ENCODE data around the gene VDAC2.

Gene VDAC2

GRCh38 chr10:75247797-75248196 lies 37.2 kb downstream of the VDAC2 start:
- DNase-seq: no peak
- Histone ChIP-seq H3K4me3 (ENCODE audit: insufficient read depth, low read depth, low read length, poor library complexity, severe bottlenecking) (no peak overlapping the region), H3K4me1 (ENCODE audit: control insufficient read depth, insufficient read depth, low read length, poor library complexity, severe bottlenecking) (no peaks in the 10 kb centered on the region), H3K9me3 (ENCODE audit: control insufficient read depth, low read length) (no peaks in the 10 kb centered on the region), H3K36me3 (ENCODE audit: control insufficient read depth, insufficient read depth, low read length) (no peaks in the 10 kb centered on the region), H3K27me3 (replicated peaks; ENCODE audit: control insufficient read depth, insufficient read depth, low read length, poor library complexity, severe bottlenecking) (no peaks in the 10 kb centered on the region), H3K27ac (ENCODE audit: insufficient read depth, low read length, poor library complexity, severe bottlenecking) (no peak overlapping the region)

- H3K27ac ChIP-seq (ENCODE audit: insufficient read depth, low read length, poor library complexity, severe bottlenecking): no peak overlapping the region
- no peak overlapping the region for H3K4me3 ChIP-seq (ENCODE audit: insufficient read depth, low read depth, low read length, poor library complexity, severe bottlenecking)
- H3K4me1 ChIP-seq (ENCODE audit: control insufficient read depth, insufficient read depth, low read length, poor library complexity, severe bottlenecking): no peaks in the 10 kb centered on the region
- no peaks in the 10 kb centered on the region for H3K36me3 ChIP-seq (ENCODE audit: control insufficient read depth, insufficient read depth, low read length)
- no peak for DNase-seq
- H3K9me3 ChIP-seq (ENCODE audit: control insufficient read depth, low read length): peaks cover 6% of the 10 kb centered on the region
- H3K27me3 ChIP-seq (replicated peaks; ENCODE audit: control insufficient read depth, insufficient read depth, low read length, poor library complexity, severe bottlenecking): no peaks in the 10 kb centered on the region
Measured at GRCh38 chr10:75250934-75251333, 40.3 kb downstream of the VDAC2 start.

- no peaks in the 10 kb centered on the region for H3K36me3 ChIP-seq (ENCODE audit: control insufficient read depth, insufficient read depth, low read length)
- DNase-seq: no peak
- H3K4me3 ChIP-seq (ENCODE audit: insufficient read depth, low read depth, low read length, poor library complexity, severe bottlenecking): no peak overlapping the region
- peaks cover 6% of the 10 kb centered on the region for H3K9me3 ChIP-seq (ENCODE audit: control insufficient read depth, low read length)
- H3K27ac ChIP-seq (ENCODE audit: insufficient read depth, low read length, poor library complexity, severe bottlenecking): no peak overlapping the region
- H3K27me3 ChIP-seq (replicated peaks; ENCODE audit: control insufficient read depth, insufficient read depth, low read length, poor library complexity, severe bottlenecking): no peaks in the 10 kb centered on the region
- H3K4me1 ChIP-seq (ENCODE audit: control insufficient read depth, insufficient read depth, low read length, poor library complexity, severe bottlenecking): no peaks in the 10 kb centered on the region
Measured at GRCh38 chr10:75253281-75254220, 43.0 kb downstream of the VDAC2 start.

GRCh38 chr10:75254739-75255138 lies 44.1 kb downstream of the VDAC2 start:
- Histone ChIP-seq H3K4me3 (ENCODE audit: insufficient read depth, low read depth, low read length, poor library complexity, severe bottlenecking) (no peak overlapping the region), H3K27me3 (replicated peaks; ENCODE audit: control insufficient read depth, insufficient read depth, low read length, poor library complexity, severe bottlenecking) (no peaks in the 10 kb centered on the region), H3K4me1 (ENCODE audit: control insufficient read depth, insufficient read depth, low read length, poor library complexity, severe bottlenecking) (no peaks in the 10 kb centered on the region), H3K36me3 (ENCODE audit: control insufficient read depth, insufficient read depth, low read length) (no peaks in the 10 kb centered on the region), H3K9me3 (ENCODE audit: control insufficient read depth, low read length) (peaks cover 6% of the 10 kb centered on the region), H3K27ac (ENCODE audit: insufficient read depth, low read length, poor library complexity, severe bottlenecking) (no peak overlapping the region)
- DNase-seq: no peak

DNA sequence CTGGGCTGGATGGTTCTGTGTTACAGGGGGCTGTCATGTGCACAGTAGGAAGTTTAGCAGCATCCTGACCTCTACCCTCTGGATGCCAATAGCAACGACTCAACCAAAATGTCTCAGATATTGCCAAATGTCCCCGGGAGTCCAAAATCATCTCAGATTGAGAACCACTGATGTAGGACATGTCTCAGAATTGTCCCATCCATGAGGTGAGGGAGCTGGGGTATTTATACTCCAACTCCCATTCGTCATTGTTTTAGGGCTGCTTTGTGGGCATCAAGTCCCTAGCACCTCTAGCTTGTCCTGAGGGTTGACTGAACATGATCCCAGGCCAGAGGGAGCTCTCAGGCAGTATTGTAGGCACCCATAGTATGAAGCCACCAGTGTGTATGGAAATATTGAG lies 50.4 kb downstream of the VDAC2 start:
- no peak for DNase-seq
- H3K27ac ChIP-seq (ENCODE audit: insufficient read depth, low read length, poor library complexity, severe bottlenecking): no peak overlapping the region
- H3K36me3 ChIP-seq (ENCODE audit: control insufficient read depth, insufficient read depth, low read length): no peaks in the 10 kb centered on the region
- H3K27me3 ChIP-seq (replicated peaks; ENCODE audit: control insufficient read depth, insufficient read depth, low read length, poor library complexity, severe bottlenecking): no peaks in the 10 kb centered on the region
- no peaks in the 10 kb centered on the region for H3K9me3 ChIP-seq (ENCODE audit: control insufficient read depth, low read length)
- no peaks in the 10 kb centered on the region for H3K4me1 ChIP-seq (ENCODE audit: control insufficient read depth, insufficient read depth, low read length, poor library complexity, severe bottlenecking)
- no peak overlapping the region for H3K4me3 ChIP-seq (ENCODE audit: insufficient read depth, low read depth, low read length, poor library complexity, severe bottlenecking)

DNA sequence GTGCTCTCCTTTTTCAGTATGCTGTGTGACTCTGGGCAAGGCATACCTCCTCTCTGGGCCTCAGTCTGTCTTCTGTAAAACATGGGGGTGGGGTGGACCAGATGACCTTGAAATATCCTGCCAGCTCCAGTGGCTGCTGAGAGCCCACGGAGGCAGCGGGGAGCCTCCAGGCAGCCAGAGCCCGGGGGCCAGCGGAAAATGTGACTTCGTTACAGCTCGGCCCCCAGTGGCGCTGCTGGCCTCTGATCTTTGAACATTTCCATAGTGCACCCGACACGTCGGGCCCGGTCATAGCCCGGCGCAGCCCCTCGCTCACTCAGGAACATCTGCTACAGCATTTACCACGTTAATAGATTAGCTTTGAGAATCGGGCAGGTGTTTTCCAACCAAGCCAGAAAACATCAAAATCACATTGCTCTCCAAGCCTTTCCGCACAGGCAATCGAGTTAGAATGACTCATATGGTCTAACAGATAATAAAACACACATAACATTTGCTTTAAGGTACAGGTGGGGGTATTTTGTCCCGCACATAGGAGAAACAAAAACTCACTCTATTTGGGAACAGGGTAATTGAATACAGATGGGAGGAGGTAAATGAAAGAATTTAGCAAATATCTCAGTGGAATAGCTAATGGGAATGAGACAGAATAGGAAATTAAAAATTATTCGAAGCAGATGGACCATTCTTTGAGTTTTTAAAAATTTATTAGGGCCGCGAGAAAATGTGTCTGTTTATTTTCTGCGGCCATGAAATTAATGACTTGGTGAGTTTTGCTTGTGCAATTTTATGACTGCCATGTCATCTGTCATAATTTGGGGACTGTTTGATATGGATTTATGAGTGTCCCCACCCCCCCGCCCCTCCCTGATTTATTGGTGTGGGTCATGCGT lies 51.5 kb downstream of the VDAC2 start:
- DNase-seq: no peak

DNA sequence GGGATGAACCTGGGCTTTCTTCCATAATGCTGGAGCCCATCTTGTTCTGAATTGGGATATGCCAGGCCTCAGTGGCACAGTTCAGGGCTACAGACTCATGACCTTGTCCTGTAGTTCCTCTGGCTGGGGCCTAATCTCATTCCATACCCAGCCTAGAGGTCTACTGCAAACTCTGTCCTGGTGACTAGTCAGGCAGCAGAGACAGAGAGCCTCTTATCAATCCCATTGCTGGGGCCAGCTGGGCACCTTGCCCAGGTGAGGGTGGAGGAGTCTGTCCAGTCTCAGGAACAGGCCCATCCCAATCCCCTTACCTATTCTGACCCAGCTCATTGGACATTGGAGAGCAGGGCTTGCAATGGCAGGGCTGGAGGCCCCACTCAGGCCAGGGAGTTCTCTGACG lies 53.2 kb downstream of the VDAC2 start:
- H3K4me3 ChIP-seq (ENCODE audit: insufficient read depth, low read depth, low read length, poor library complexity, severe bottlenecking): no peak overlapping the region
- no peaks in the 10 kb centered on the region for H3K4me1 ChIP-seq (ENCODE audit: control insufficient read depth, insufficient read depth, low read length, poor library complexity, severe bottlenecking)
- no peak overlapping the region for H3K27ac ChIP-seq (ENCODE audit: insufficient read depth, low read length, poor library complexity, severe bottlenecking)
- H3K36me3 ChIP-seq (ENCODE audit: control insufficient read depth, insufficient read depth, low read length): no peaks in the 10 kb centered on the region
- H3K27me3 ChIP-seq (replicated peaks; ENCODE audit: control insufficient read depth, insufficient read depth, low read length, poor library complexity, severe bottlenecking): no peaks in the 10 kb centered on the region
- DNase-seq: no peak
- H3K9me3 ChIP-seq (ENCODE audit: control insufficient read depth, low read length): no peaks in the 10 kb centered on the region

More for the DNA sequence above, 51.5 kb downstream of the VDAC2 start:
- Histone ChIP-seq H3K36me3 (ENCODE audit: control insufficient read depth, insufficient read depth, low read length) (no peaks in the 10 kb centered on the region), H3K27me3 (replicated peaks; ENCODE audit: control insufficient read depth, insufficient read depth, low read length, poor library complexity, severe bottlenecking) (no peaks in the 10 kb centered on the region), H3K4me1 (ENCODE audit: control insufficient read depth, insufficient read depth, low read length, poor library complexity, severe bottlenecking) (no peaks in the 10 kb centered on the region), H3K9me3 (ENCODE audit: control insufficient read depth, low read length) (no peaks in the 10 kb centered on the region), H3K27ac (ENCODE audit: insufficient read depth, low read length, poor library complexity, severe bottlenecking) (no peak overlapping the region), H3K4me3 (ENCODE audit: insufficient read depth, low read depth, low read length, poor library complexity, severe bottlenecking) (no peak overlapping the region)

- no peaks in the 10 kb centered on the region for H3K9me3 ChIP-seq (ENCODE audit: control insufficient read depth, low read length)
- H3K27ac ChIP-seq (ENCODE audit: insufficient read depth, low read length, poor library complexity, severe bottlenecking): no peak overlapping the region
- no peaks in the 10 kb centered on the region for H3K4me1 ChIP-seq (ENCODE audit: control insufficient read depth, insufficient read depth, low read length, poor library complexity, severe bottlenecking)
- no peak overlapping the region for H3K4me3 ChIP-seq (ENCODE audit: insufficient read depth, low read depth, low read length, poor library complexity, severe bottlenecking)
- DNase-seq: no peak
- H3K27me3 ChIP-seq (replicated peaks; ENCODE audit: control insufficient read depth, insufficient read depth, low read length, poor library complexity, severe bottlenecking): no peaks in the 10 kb centered on the region
- no peaks in the 10 kb centered on the region for H3K36me3 ChIP-seq (ENCODE audit: control insufficient read depth, insufficient read depth, low read length)
Measured at GRCh38 chr10:75265856-75266255, 55.3 kb downstream of the VDAC2 start.

DNA sequence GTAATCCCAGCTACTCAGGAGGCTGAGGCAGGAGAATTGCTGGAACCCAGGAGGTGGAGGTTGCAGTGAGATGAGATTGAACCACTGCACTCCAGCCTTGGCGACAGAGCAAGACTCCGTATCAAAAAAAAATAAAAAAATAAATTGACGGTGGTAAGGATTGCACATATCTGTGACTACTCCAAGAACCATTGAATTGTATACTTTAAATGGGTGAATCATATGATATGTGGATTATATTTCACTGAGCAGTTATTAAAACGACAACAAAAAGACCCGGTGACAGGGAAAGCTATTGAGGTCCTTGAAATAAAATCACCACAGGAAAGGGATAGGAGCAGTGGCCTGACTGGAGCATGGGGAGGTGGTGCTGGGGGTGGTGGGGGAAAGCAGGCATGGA lies 56.3 kb downstream of the VDAC2 start:
- no peak for DNase-seq
- Histone ChIP-seq H3K27me3 (replicated peaks; ENCODE audit: control insufficient read depth, insufficient read depth, low read length, poor library complexity, severe bottlenecking) (no peaks in the 10 kb centered on the region), H3K36me3 (ENCODE audit: control insufficient read depth, insufficient read depth, low read length) (no peaks in the 10 kb centered on the region), H3K4me1 (ENCODE audit: control insufficient read depth, insufficient read depth, low read length, poor library complexity, severe bottlenecking) (no peaks in the 10 kb centered on the region), H3K4me3 (ENCODE audit: insufficient read depth, low read depth, low read length, poor library complexity, severe bottlenecking) (no peak overlapping the region), H3K27ac (ENCODE audit: insufficient read depth, low read length, poor library complexity, severe bottlenecking) (no peak overlapping the region), H3K9me3 (ENCODE audit: control insufficient read depth, low read length) (no peaks in the 10 kb centered on the region)

DNA sequence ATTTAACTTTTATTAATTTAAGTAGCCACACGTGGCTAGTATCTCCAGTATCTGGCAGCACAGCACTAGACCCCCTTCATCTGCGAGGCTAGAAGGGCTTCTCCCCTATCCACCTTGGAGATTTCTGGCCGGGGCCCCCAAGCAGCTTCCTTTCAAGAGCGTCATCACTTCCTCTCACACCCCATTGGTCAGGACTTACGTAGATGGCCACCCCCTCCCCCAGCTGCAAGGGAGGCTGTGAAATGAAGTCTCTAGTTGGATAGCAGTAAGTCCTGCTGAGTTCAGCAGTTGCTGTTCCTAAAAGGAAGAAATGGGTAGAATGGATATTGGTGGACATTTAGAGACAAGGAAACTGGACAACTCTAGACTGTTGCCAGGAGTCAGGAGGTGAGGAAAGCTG lies 59.0 kb downstream of the VDAC2 start:
- H3K27ac ChIP-seq (ENCODE audit: insufficient read depth, low read length, poor library complexity, severe bottlenecking): no peak overlapping the region
- no peaks in the 10 kb centered on the region for H3K9me3 ChIP-seq (ENCODE audit: control insufficient read depth, low read length)

More for the DNA sequence above, 59.0 kb downstream of the VDAC2 start:
- H3K4me1 ChIP-seq (ENCODE audit: control insufficient read depth, insufficient read depth, low read length, poor library complexity, severe bottlenecking): no peaks in the 10 kb centered on the region
- H3K27me3 ChIP-seq (replicated peaks; ENCODE audit: control insufficient read depth, insufficient read depth, low read length, poor library complexity, severe bottlenecking): no peaks in the 10 kb centered on the region
- no peaks in the 10 kb centered on the region for H3K36me3 ChIP-seq (ENCODE audit: control insufficient read depth, insufficient read depth, low read length)
- no peak for DNase-seq
- H3K4me3 ChIP-seq (ENCODE audit: insufficient read depth, low read depth, low read length, poor library complexity, severe bottlenecking): no peak overlapping the region
